Renal cortical epithelial cell (primary cell): ENCODE data around the gene GBP1. TPM values are rescaled to one million over a fixed set of nuclear protein-coding genes. Genes with fewer than 3 reads are reported as not detected.
"Not testable (repeated sequence)": the region's sequence is repeated elsewhere in the genome, so short reads cannot be mapped to it uniquely, and the experiment has no call there.

Source experiments
- DNase-seq: peaks from one replicate; pipeline ENCODE4 v3.0.0-alpha.2; 2011; ENCODE audit warnings: low read depth
- total RNA-seq: library from RNA; depleted of rRNA; stranded (reverse); fragments of >200 nt; gene quantifications from 2 replicates; pipeline ENCODE4 v1.2.3, GENCODE V29; 2014

The GBP1 gene, protein sequence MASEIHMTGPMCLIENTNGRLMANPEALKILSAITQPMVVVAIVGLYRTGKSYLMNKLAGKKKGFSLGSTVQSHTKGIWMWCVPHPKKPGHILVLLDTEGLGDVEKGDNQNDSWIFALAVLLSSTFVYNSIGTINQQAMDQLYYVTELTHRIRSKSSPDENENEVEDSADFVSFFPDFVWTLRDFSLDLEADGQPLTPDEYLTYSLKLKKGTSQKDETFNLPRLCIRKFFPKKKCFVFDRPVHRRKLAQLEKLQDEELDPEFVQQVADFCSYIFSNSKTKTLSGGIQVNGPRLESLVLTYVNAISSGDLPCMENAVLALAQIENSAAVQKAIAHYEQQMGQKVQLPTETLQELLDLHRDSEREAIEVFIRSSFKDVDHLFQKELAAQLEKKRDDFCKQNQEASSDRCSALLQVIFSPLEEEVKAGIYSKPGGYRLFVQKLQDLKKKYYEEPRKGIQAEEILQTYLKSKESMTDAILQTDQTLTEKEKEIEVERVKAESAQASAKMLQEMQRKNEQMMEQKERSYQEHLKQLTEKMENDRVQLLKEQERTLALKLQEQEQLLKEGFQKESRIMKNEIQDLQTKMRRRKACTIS
- 37.7 and 50.0 TPM in 2 replicates for total RNA-seq

DNA sequence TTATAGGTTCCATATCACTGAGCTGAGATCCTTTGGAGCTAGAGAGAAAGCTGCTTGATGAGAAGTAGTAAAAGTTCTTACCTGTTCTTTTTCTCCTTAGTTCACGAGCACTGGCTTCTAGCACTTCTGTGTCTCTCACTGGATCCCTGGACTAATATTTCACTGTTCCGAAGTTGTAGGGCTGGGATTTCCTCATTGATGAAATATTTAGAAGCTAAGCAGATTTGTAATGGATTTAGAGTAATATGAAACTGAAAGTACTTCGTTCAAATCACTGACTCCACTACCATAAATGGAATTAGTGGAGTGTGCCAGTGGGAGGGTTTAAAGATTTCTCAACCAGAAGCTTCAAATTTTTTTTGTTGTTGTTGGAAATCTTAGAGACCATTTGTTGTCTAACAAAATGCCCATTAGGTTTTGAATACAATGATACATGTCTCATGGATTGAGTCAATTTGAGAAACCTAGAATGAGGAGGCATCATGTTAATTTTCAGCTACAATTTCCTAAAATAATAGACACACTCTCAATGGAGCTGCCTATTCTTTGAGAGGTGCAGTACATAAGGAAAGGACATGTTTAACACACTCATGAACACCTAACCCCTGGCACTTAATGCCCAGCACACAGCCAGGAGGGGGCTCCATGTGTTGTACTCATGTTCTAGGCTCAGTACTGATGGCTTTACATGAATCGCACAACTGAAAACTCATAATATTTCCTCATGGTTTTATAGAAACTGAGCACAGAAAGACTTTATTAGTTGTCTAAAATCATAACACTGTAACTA, at the start of gene GBP1:
Gene GBP1 (minus strand): TSS at position 130 of the 790 bp plus-strand sequence. CDS start 1,974 bp downstream, outside the sequence.
- DNase-seq, result peak; percentile 98

DNA sequence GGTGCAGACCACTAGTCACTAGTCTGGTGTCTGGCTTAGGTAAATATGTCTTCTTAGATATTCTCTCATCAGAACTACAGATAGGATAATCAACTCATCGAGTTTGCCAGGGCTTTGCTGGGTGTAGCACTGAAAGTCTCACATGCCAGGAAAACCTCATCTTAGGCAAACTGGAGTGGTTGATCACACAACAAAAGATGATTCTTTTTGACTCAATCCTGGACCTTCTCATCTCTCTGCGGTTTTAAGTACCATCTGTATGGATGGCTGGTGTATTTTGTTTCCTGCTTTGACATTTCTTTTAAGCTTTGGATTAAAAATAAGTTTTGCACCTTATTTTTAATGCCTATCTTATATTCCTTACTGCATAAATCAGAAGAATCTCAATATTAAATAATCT, 49.7 kb upstream of the GBP1 start:
- DNase-seq, result no peak

DNA sequence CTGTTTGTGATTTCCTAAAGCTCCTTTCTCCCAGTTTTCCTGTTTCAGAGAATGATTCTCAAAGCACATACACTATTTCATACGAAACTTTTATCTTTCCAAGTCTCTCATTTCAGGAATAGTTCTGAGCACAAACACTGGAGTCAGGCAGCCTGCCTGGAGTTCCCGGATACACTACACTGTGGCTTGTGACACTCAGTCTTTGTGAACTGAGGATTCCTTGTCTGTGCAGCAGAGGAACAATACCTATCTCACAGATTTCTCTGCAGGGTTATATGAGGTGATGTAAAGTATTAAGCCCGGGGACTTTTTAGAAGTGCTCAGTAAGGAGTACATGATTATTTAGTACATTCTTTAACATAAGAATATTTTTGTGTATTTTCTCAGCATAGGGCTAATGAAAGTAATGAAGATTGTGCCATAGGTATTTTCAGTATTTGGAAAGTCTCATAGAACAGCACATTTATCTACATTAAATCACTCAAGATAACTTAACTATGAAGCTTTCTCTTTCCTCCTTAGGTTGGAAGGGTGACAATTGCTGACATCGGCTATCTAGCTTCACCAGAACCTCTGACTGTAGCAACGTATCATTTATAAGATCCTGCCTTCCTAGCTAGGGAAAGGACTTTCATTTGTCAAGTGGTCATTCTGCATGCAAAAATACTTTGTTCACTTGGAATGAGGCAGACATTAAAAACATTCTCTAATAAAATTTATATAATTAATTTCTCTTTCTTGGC, 48.0 kb upstream of the GBP1 start:
- DNase-seq, result no peak

DNA sequence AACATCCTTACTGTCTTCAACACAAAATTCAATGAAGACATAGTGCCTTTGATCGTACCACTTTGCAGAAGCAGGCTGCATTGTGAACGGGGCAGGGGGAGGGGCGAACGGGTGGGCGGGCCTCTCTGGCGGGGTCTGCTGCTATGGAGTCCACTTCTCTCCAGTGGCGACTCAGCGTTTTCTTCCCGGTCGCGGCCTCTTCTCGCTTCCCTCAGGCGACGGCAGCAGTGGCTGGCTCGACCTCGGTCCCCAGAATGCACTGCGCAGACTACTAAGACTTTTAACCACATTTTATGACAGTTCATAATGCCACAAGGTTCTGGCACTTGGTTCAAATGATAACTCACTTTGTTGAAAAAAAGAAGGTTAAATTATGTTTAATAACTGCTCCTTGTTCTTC, 39.7 kb upstream of the GBP1 start:
- DNase-seq, result no peak

DNA sequence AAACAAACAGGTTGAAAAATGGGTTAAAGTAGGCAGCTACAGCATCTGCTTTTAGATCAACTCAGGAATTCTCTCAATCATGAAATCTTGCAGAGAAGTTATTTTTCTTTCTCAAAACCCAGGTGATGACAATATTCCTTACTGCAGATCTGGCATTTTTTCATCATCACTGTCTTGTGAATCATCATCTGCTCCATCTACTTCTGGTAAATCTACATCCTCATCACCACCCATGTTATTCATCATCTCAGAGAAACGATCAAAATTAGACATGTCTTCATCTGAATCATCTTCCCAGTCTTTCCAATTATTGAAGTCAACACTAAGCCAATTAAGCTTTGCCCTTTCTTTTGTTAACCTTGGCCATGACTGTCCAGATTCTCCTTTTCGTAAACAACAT, 39.1 kb upstream of the GBP1 start:
- DNase-seq, result no peak

DNA sequence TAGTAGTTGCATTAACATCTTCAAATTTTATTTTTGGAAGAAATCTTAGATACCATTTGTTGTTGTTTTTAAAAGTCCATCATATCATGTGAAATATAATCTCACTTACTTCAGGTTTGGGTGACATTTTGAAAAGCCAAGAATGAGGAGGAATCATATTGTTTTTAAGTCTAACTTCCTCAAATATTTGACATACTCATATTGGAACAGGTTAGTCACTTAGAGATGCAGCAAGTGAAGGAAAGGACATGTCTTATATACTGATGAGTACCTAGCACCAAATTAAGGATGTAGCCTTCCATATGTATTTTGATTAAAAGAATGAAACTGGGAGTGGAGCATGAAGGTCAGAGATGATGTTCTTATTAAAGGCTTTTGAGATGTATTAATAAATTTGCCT, 37.0 kb upstream of the GBP1 start:
- no peak for DNase-seq

DNA sequence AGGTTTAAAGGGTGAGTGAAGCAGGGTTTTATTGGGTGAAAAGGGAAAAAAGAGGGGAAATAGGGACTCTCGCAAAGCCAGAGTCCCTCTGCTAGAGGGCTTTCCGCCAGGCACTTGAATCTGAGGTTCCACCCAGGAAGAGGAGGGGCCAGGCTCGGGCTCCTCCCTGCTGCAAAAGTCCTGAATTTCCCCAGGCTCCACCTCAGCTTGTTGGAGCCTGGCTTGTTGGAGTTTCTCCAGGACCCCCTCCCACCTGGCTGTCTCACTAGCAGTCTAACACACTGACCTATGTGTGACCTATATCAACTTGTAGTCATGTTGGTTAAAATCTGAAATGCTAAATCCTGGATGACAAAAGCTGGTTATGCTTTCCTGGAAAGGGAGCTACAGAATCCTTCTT, 35.4 kb upstream of the GBP1 start:
- DNase-seq, result no peak

DNA sequence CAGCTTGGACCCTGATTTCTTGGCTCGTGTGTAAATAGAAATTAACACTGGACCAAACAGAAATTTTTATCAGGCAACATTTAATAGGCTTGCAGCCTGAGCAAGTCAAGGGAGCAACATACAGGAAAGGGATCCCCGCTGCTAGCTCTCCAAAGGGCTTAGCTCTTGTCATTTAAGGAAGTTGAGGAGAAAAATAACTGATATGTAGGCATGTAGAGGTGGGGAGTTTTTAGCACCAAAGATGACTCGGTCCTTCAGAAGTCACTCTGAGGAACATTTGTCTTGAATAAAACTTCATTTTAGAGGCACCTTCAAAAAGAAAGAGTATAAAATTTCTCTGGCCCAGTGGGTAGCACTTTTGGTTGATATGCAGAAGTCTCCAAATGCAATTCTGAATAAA, 33.8 kb upstream of the GBP1 start:
- DNase-seq, result no peak

DNA sequence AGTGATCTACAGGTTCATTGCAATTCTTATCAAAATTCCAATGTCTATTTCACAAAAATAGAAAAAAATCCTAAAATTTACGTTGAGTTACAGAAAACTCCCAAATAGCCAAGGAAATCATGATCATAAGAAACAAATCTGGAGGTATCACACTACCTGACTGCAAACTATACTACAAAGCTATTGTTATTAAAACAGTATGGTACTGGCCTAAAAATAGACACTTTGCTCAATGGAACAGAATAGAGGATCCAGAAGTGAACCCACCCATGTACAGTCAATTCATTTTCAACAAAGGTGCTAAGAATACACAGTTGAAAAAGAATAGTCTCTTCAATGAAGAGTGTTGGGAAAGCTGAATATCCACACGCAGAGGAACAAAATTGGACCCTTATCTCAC, 30.7 kb upstream of the GBP1 start:
- no peak for DNase-seq

DNA sequence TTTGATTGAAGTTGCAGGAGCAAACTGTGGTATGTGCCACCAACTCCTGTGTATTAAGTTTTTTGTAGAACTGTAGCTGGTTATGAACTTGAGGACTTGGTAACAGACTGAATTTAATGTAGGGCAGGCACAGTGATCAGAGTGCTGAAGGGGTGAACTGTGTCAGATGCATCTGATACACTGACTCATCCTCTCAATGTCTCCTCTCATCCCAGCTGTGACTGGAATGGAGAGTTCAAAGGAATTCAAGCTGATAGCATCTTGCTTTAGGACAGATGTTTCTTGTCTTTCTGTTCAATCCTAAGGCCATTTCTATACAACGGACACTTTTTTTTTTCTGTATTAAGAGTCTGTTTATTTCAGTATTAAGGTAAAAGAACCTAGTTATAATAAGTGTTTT, 25.0 kb upstream of the GBP1 start:
- no peak for DNase-seq

DNA sequence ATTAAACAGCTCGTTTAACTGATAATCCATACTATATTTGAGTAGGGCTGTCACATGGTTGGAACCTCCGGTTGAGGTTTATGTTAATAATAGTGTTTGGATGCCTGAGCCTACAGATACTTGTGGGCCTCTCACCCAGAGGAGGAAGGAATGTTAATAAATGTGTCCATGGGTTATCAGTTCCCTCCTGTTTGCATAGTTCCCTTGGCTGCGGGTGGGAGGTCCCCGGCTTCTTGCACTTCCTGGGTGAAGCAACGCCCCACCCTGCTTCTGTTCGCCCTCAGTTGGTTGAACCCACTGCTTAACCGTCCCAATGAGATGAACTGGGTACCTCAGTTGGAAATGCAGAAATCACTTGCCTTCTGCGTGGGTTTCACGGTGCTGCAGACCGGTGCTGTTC, 23.6 kb upstream of the GBP1 start:
- DNase-seq, result no peak

DNA sequence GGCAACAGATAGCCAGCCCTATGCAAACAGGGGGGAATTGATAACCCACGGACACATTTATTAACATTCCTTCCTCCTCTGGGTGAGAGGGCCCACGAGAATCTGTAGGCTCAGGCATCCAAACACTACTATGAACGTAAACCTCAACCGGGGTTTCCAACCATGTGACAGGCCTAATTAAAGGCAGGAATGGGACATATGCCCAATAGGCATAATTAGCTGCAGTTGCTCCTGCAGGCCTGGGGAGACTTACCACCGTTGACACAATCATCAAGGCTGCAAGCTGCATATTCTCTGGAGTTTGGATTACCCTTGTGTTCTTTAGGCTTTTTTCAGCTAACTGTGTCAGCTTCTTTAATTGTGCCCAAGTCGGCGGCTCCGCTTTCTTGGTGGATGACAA, 22.2 kb upstream of the GBP1 start:
- DNase-seq, result no peak

DNA sequence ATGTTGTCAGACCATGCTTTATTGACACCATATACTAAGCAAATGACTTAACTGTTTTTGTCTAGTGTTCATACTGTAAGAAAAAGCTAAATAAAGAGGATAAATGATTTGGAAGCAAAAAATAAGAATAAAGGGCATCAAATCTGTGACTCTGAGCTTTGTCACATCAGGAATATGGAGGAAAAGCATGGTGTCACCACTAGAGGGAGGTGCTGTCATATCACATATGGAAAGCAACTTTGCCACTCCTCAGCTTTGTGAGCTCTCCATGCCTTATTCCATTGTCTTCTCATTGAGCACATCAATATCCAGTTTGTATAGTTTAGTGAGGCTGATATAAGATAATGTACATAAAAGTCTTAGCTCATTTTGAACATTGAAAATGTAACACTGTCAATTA, 20.8 kb upstream of the GBP1 start:
- DNase-seq, result peak; percentile 70

DNA sequence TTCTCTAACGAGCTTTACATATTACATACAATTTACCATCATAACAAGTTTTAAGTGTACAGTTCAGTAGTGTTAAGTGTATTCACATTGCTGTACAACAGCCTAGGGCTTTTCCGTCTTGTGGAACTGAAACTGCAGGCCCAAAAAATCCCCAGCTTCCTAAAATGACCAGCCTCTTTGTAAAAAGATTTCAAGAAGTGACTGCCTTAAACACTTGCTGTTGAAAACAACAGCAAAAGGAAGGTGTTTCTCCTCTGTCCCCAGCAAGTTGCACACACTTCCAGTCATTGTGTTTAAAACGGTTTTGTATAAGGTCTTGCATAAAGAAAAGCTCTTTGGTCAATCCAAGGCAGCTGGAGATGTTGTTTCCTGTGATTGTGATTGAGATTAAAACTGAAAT, 16.0 kb upstream of the GBP1 start:
- DNase-seq, result no peak

DNA sequence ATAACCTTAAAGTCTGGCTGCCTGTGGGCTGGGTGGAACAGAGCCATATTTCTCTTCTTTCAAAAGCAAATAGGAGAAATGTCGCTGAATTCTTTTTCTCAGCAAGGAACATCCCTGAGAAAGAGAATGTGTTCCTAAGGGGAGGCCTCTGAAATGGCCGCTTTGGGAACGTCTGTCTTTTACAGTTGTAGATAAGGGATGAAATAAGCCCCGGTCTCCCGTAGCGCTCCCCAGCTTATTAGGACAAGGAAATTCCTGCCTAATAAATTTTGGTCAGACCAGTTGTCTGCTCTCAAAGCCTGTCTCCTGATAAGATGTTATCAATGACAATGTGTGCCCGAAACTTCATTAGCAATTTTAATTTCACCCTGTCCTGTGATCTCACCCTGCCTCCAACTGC, 15.1 kb upstream of the GBP1 start:
- not testable (repeated sequence) for DNase-seq

DNA sequence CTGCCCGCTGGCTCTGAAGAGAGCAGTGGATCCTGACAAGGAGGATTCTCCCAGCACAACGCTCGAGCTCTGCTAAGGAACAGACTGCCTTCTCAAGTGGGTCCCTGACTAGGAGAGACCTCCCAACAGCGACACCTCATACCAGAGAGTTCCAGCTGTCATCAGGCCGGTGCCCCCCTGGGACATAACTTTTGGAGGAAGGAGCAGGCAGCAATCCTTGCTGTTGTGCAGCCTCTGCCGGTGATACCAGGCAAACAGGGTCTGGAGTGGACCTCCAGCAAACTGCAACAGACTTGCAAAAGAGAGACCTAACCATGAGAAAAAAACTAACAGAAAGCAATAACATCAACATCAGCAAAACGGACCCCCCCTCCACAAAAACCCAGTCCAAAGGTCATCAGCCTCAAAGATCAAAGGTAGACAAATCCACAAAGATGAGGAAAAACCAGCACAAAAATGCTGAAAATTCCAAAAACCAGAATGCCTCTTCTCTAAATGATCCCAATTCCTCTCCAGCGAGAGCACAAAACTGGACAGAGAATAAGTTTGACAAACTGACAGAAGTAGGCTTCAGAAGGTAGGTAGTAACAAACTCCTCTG, 7.6 kb upstream of the GBP1 start:
- not testable (repeated sequence) for DNase-seq

DNA sequence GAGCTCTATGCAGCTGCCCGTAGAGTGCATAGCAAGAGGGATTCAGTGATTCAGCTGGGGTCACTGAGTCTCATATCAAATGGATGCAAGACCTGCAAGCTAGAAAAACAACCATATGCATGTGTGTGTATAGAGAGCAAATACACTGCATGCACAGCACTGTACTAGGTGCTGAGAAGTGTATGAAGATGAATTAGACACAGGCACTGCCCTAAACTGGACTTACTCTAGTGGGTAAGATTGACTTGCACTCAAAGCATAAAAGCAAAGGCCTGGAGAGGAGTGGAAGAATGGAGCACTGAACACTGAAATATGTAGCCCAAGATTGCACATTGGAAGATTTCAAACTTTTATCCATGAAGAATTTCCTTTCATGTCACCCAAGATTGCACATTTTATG, 5.5 kb upstream of the GBP1 start:
- DNase-seq, result no peak

DNA sequence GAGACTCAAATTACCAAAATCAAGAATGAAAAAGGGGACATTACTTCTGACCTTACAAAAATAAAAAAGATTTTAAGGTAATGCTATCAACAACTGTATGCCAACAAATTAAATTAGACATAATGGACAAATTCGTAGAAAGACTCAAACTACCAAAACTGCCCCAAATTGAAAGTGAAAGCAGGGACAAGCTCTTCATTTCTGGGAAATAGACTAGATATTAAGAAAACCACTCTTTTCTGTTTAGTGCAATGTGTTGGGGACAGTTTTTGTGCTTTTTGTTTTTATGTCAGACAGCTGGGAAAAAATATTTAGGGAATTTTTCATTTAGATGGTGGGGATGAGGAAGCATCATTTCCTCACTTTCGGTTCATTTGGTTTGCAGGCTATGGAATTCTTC, 4.9 kb upstream of the GBP1 start:
- no peak for DNase-seq

DNA sequence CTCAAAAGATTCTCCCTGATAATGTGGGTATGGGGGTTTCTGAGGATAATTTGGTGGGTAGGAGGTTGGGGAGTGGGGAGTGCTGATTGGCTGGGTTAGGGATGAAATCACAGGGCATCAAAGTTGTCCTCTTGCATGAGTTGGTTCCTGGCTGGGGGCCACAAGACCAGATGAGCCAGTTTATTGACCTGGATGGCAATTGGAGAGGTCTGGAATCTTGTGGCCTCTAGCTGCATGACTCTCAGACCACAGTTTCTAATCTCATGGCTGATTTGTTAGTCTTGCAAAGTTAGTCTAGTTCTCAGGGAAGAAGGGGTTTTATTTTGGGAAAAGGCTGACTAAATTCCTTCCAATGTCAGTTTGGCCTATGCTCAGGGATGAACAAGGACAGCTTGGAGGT, 3.3 kb upstream of the GBP1 start:
- peak; percentile 84 for DNase-seq

DNA sequence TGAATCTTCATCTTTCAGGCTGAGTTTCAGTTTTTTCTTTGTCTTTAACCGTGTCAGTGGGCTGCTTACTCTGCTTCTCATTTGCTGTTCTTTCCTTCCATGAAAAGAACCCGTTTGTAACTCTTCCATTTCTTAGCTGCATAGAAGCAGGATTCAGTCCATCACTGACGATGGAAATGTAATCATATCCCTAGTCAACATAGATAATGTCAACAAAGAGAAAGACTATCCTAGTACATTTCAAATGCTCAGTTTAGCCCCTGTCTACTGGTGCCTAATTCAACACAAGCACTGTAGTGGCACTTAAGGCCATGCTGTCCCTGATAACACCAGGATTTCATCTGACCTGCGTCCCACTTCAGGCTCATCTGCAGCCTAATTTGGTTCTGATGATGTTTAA, 376 bp downstream of the GBP1 start:
- DNase-seq, result no peak

DNA sequence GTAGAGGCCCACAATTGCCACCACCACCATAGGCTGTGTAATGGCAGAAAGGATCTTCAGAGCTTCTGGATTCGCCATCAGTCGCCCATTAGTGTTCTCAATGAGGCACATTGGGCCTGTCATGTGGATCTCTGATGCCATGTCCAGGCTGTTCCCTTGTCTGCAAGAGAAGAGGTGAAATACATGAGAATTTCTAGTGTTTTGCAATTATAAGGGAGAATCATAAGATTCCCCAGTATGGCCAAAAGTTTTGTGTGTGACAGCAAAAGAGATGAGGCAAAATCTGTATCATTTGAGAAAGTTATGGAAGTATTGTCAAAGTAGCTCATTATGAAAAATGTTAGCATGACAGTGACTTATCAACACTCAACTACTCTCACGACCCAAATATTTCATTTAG, 1.9 kb downstream of the GBP1 start:
- no peak for DNase-seq

DNA sequence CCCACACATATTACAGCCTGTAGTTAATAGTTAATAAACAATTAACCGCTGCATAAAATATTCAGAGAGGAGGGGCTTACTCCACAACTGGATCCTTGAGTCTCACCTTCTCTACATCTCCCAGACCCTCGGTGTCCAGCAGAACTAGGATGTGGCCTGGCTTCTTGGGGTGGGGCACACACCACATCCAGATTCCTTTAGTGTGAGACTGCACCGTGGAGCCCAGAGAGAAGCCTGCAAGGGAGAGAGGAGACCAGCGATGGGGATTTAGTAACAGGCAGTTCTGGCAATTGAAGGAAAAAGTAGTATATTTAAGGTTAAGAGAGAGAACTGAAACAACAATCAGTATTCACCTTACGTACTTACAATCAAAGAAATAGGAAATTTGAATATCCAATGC, 4.9 kb downstream of the GBP1 start:
- no peak for DNase-seq
